GM18909 (cell line): ENCODE data around the gene MRPS24.
"Not testable (repeated sequence)": the region's sequence is repeated elsewhere in the genome, so short reads cannot be mapped to it uniquely, and the experiment has no call there.

Experiments
- ATAC-seq: cut with Tn5 transposase; IDR thresholded peaks from one replicate; pipeline ENCODE4 v1.9.1; 2021; ENCODE audit warnings: mild to moderate bottlenecking; ENCODE audit not compliant: unreplicated experiment, poor library complexity

MRPS24 gene

GRCh38 chr7:43869006-43869866 lies at the start of gene MRPS24:
TSS of gene MRPS24 (minus strand) at chr7:43869517. CDS start at chr7:43869495, 22 bp downstream.
- ATAC-seq = peak; percentile 93

DNA sequence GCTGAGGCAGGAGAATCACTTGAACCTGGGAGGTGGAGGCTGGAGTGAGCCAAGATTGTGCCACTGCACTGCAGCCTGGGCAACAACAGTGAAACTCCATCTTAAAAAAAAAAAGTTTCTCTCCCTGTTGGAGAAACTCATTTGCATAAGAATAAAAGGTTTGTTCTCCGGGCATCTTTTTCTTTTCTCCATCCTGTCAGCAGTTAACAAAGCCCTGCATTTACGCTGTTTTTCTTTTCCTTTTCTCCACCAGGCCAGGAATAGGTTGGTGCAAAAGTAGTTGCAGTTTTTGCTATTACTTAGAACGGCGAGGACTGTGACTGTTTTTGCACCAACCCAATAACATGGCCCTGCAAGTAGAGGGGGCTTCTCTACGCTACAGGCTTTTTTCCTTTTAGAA lies 46.6 kb upstream of the MRPS24 start:
- no peak for ATAC-seq

DNA sequence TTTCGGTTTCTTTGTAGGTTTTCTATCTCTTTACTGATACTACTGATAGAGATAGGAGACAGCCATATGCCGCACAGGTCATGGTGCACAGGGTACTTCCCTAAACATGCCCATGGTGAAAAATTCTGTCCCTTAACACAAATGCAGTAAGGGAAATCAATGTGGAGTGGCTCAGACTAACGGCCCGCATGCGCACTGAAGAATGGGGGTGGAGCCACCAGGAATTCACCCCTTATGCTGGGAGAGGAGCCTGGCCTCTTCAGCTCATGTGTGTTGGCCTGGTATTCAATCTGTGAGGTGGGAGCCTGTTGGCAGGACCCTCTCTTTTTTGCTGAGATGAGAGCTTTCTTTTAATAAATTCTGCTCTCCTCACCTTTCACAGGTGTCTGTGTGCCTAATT lies 45.5 kb upstream of the MRPS24 start:
- ATAC-seq = no peak

DNA sequence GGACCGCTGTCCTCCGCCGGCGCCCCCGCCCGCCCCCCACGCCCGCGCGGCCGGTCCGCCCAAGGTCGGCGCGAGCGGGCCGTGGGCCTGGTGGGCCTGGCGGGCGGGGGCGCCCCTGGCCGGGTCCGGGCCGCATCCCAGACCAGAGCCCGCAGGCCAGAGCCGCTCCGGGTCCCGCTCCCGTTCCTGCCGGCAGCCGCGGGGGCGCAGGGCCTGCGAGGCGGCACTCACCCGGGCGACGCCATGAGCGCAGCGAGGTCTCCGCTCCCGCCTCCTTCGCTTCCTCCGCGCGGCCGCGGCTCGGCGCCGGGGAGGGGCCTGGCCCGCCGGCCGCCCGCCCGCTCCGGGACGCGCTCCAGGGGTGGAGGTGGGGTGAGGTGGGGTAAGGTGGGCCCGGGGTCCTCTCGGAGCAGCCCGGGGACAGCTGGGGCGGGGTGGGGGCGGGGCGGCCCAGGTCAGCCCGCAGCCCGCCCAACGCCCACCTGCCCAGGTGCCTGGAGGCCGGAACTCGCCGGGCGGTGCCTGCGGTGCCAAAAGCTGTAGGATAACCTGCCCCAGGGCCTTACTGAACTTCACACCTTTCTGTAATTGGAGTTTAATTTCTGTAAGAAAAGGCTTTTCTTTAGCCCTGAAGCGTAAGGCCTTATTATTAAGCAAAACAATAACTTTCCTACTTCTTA lies 37.2 kb upstream of the MRPS24 start, which contains the start of gene URGCP:
Gene URGCP, minus strand, starts transcription at position 266 of the 680 bp plus-strand sequence. Its CDS starts 21 bp downstream, at position 245.
- ATAC-seq = peak; percentile 77

DNA sequence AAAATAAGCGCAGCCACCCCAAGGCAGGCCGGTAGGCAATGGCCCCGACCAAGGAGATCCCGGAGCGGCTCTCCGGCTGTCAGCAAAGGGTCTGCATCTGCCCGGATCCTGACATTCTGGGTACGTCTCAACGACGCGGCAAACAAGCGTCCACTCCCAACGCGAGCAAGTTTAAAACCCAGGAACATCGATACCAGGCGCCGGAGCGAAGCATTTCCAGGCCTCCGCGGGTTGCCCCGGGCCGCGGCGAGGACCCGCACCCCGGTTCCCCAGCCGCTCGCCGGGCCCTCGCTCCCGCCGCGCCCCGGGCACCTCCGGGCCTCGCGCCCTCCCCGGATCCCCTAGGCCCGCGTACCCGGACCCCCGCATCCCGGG lies 36.6 kb upstream of the MRPS24 start:
- ATAC-seq = peak; percentile 47

DNA sequence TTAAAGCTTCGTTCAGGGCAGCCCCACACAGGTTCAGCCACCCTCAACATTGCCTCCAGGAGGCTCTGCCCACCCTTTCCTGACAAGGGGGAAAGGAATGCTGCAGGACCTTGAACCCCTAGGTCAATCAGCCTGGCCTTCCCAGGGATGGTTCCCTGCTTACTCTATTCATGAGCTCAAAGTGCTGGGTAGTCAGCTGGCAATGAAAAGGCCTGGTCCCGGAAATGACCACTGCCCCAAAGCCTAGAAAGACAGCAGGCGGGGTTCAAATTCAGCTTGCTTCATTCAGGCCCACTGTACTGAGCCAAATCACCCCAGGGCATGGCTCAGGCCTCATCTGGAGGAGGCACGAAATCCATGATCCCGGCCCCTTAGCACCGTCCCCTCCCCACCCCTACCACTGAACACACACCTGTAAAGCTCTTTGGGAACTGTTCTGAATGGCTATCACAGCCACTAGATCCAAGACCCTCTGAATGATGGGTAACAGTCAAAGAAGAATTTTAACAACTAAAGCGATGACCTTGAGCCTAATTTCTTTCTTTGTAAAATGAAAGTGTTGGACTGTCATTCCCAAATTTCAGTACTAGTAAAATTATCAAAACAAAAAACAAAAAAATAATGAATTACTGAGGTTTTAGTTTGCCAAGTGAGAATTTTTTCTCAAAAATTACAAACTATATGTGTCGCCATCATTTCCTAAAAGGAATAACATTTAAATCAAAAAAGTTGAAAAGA lies 36.1 kb upstream of the MRPS24 start:
- ATAC-seq = no peak

GRCh38 chr7:43904533-43905208 lies 35.4 kb upstream of the MRPS24 start:
- ATAC-seq = no peak

GRCh38 chr7:43902542-43903054 lies 33.3 kb upstream of the MRPS24 start:
- ATAC-seq = no peak

- ATAC-seq = not testable (repeated sequence)
These were observed 29.3 kb upstream of the MRPS24 start for GRCh38 chr7:43898571-43898970.

DNA sequence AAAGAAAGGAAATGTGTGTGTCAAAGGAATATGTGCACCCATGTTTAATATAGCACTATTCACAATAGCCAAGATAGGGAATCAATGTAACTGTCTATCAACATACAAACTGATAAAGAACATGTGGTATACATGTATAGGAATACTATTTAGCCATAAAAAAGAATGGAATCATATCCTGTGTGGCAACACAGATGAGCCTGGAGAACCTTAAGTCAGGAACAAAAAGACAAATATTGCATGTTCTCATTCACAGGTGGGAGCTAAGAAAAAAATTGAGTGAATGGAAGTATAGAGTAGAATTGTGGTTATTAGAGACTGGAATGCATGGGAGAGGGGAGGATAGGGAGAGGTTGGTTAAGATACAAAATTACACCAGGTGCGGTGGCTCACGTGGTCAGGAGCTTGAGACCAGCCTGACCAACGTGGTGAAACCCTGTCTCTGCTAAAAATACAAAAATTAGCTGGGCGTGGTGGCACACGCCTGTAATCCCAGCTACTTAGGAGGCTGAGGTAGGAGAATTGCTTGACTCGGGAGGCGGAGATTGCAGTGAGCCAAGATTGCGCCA lies 26.6 kb upstream of the MRPS24 start:
- ATAC-seq = no peak

DNA sequence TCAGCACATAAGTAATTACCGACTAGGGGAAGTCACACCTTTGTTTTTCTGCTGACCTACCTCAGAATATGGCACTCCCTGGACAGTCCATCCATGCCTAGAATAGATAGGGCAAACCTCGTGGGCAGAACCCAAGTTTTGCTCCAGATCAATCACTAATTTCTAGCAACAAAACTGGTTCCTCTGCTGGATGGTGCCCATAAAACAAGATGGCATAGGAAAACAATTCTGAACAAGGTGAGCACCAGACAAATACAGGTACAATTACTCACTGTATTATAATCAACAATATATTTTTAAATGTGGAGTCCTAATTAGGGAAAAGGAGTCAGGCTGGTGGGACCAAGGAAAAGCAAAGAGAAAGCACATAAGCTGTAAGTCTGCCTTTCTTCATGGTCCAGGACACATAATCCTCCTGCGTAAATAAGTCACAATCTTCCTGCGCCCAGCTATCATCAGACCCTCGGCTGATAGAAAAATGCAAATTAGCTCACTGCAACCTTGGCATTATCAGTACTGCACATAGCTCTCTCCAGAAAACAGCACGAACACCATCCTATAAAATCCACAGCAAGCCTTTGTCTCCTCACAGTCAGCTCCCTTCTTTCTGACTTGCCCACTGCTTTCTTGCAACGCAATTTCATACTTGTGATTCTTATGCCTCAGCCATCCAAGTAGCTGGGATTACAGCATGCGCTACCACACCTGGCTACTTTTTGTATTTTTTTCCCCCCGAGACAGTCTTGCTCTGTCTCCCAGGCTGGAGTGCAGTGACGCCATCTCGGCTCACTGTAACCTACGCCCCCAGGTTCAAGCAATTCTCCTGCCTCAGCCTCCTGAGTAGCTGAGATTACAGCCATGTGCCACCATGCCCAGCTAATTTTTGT lies 22.0 kb upstream of the MRPS24 start:
- ATAC-seq = no peak

GRCh38 chr7:43890468-43890867 lies 21.2 kb upstream of the MRPS24 start:
- no peak for ATAC-seq

GRCh38 chr7:43888993-43889945 lies 20.0 kb upstream of the MRPS24 start:
- no peak for ATAC-seq

- ATAC-seq = no peak
These were observed 15.3 kb upstream of the MRPS24 start for GRCh38 chr7:43884617-43885016.

DNA sequence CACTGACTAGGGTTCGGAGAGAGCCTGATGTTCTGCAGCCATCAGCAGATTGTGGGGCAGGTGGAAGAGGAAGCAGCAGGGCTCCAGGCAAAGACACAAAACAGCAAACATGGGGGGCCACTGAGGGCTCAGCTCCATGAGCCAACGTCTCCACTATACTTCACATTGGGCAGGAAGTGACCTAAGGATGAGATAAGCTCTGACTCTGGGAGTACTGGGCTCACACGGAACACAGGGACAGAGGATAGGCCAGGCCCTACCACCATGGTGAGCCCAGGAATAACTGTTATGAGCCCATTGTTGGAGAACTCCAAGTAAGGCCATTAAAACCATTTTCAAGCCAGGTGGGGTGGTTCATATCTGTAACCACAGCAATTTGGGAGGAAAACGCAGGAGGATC lies 14.9 kb upstream of the MRPS24 start:
- no peak for ATAC-seq

GRCh38 chr7:43880596-43880995 lies 11.3 kb upstream of the MRPS24 start:
- ATAC-seq = no peak

- no peak for ATAC-seq
These were observed 10.2 kb upstream of the MRPS24 start for GRCh38 chr7:43879477-43879876.

DNA sequence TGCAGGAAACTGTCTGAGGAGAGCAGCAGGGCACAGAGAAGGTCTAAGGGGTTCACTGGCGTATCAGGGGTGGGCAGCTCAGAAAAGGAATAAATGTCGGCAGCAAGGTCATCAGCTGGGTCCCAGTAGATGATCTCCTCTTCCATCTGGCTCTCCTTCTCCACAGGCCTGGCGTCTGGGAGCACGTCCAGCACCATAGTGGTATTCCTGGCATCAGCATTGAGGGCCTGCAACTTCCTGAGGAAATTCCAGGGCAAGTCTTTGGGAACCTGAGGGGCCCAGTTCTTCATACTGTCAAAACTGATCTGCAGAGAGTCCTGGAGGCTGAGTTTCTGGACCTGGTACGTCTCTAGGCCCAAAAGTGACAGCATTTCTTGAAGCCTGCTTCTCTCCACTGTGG lies 9.6 kb upstream of the MRPS24 start:
- ATAC-seq = no peak
